Measurements from ENCODE around the gene SELENOF.

GRCh38 chr1:86829321-86829720 lies 84.6 kb downstream of the SELENOF start:
- TF ChIP-seq CTCF (IDR thresholded peaks at IDR 0.05; ENCODE audit: insufficient read depth, low read length) (no peak), POLR2AphosphoS5 (IDR thresholded peaks at IDR 0.05; ENCODE audit: low read depth) (no peak)

All from HL-60 (cell line).